Ishikawa (cell line): ENCODE results near the gene DERL3.

Experiments
- EP300 ChIP-seq: IDR thresholded peaks from 2 replicates; pipeline ENCODE4 v1.6.1; 2012; ENCODE audit warnings: borderline replicate concordance
- NFIC ChIP-seq: IDR thresholded peaks from 2 replicates; pipeline ENCODE4 v1.6.1; 2012
- RAD21 ChIP-seq: IDR thresholded peaks from 2 replicates; pipeline ENCODE4 v1.6.1; 2012; ENCODE audit warnings: low read depth
- TEAD4 ChIP-seq: IDR thresholded peaks from 2 replicates; pipeline ENCODE4 v1.6.1; 2012
- TF ChIP-seq, protein P1 (sequence below): IDR thresholded peaks from 2 replicates; pipeline ENCODE4 v1.6.1; 2012; ENCODE audit warnings: low read depth, mild to moderate bottlenecking

DNA sequence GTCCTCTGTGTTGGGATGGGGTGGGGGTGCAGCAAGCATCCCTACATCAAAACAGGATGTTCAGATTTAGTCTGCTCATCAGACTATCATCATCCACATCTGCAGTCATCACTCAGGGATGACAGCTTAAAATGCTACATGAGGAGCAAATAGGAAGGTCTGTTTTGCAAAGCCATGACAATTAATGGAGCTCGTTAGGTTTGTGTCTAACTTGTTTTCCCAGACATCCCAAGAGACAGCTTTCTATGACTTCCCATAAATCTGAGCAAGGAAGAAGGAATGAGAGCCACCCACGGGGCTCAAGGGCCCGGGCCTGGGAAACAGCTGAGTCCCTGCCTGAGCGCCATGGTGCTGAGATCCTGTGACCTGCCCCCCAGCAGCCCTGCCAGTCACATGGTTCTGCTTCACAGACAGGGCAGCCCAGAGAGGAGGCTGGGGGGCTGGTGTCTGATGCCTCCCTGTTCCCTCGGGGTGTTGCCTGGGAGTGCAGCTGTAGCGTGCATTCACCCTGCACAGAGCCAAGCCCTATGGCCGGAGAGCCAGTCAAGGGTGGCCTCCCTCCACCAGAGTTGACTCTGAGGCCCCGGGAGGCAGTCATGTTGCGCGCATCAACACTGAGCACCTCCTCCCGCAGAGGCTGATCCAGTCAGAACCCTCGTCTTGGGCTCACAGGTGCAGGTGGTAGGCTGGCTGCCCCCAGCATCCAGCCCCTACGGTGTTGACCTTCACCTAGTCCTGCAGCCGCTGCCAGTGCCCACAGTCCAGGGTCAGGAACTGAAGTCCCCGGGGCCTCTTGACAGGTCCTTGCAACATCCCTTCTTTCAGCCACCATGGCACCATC lies 12.1 kb downstream of the DERL3 start:
- no peak for TF ChIP-seq TEAD4
- TF ChIP-seq, protein P1, sequence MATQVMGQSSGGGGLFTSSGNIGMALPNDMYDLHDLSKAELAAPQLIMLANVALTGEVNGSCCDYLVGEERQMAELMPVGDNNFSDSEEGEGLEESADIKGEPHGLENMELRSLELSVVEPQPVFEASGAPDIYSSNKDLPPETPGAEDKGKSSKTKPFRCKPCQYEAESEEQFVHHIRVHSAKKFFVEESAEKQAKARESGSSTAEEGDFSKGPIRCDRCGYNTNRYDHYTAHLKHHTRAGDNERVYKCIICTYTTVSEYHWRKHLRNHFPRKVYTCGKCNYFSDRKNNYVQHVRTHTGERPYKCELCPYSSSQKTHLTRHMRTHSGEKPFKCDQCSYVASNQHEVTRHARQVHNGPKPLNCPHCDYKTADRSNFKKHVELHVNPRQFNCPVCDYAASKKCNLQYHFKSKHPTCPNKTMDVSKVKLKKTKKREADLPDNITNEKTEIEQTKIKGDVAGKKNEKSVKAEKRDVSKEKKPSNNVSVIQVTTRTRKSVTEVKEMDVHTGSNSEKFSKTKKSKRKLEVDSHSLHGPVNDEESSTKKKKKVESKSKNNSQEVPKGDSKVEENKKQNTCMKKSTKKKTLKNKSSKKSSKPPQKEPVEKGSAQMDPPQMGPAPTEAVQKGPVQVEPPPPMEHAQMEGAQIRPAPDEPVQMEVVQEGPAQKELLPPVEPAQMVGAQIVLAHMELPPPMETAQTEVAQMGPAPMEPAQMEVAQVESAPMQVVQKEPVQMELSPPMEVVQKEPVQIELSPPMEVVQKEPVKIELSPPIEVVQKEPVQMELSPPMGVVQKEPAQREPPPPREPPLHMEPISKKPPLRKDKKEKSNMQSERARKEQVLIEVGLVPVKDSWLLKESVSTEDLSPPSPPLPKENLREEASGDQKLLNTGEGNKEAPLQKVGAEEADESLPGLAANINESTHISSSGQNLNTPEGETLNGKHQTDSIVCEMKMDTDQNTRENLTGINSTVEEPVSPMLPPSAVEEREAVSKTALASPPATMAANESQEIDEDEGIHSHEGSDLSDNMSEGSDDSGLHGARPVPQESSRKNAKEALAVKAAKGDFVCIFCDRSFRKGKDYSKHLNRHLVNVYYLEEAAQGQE = no peak
- no peak for TF ChIP-seq RAD21
- TF ChIP-seq NFIC = no peak
- no peak for TF ChIP-seq EP300
